ENCODE measurements around the gene ZNF77.
"Not testable (repeated sequence)": the region's sequence is repeated elsewhere in the genome, so short reads cannot be mapped to it uniquely, and the experiment has no call there.

ZNF77 gene

GRCh38 chr19:2970201-2970835 is 25.5 kb upstream of the ZNF77 start:
- no peak for DNase-seq (ENCODE audit: low read depth in 2 of 2)

GRCh38 chr19:2969104-2969504 is 24.3 kb upstream of the ZNF77 start:
- no peak for DNase-seq (ENCODE audit: low read depth in 2 of 2)

GRCh38 chr19:2967972-2968371 is 23.2 kb upstream of the ZNF77 start:
- no peak for DNase-seq (ENCODE audit: low read depth in 2 of 2)

- DNase-seq (ENCODE audit: low read depth in 2 of 2), result no peak
These were observed 20.1 kb upstream of the ZNF77 start for GRCh38 chr19:2964874-2965273.

DNA sequence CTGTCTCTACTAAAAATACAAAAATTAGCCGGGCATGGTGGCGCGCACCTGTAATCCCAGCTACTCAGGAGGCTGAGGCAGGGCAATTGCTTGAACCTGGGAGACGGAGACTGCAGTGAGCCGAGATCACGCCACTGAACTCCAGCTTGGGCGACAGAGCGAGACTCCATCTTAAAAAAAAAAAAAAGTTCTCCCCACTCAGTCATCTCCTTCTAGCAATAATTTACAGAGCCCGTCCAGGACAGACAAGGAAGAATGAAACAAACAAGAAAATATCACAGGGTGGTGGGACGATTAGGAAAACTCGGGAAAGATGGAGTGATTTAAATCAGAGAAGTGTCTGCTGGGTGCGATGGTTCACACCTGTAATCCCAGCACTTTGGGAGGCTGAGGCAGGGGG is 18.9 kb upstream of the ZNF77 start:
- DNase-seq (ENCODE audit: low read depth in 2 of 2), result not testable (repeated sequence)

DNA sequence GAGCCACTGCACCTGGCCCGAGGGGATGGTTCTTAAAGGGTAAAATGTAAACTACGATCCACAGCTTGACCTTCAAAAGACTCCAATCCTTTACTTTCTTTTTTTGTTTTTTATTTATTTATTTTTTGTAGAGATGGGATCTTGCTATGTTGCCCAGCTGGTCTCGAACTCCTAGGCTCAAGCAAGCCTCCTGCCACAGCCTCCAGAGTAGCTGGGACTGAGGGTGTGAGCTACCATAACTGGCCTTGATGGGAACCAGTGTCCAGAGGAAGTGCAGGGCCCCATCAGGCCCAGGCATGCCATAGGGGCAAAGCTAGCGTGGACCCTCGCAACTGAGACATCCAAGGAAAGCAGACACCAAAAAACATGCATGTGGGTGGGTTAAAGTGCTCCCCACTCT is 18.4 kb upstream of the ZNF77 start:
- no peak for DNase-seq (ENCODE audit: low read depth in 2 of 2)

DNA sequence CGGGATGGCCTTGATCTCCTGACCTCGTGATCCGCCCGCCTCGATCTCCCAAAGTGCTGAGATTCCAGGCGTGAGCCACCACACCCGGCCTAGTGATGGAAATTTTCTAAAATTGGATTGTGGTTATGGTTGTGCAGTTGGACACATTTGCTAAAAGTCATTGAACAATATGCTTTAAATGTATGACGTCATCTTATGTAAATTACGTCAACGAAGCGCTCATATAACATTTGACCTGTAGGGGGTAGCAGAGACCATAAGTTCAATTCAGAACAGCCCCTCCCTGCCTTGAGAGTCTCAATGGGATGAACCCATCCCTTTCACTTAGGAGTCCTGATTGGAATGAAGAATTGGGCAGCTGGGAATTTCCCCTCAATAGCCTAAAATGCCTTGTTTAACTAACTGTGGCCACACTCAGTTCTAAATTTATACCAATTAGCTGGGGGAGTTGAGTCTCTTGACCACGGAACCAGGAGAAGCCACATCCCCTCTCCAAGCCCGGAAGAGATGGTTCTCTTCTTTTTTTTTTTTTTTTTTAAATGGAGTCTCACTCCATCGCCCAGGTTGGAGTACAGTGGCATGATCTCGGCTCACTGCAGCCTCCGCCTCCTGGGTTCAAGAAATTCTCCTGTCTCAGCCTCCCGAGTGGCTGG is 17.4 kb upstream of the ZNF77 start:
- DNase-seq (ENCODE audit: low read depth in 2 of 2), result peak in 1 of 2 donors; percentile 24

- no peak for DNase-seq (ENCODE audit: low read depth in 2 of 2)
These were observed 15.3 kb upstream of the ZNF77 start for GRCh38 chr19:2960120-2960519.

- no peak for DNase-seq (ENCODE audit: low read depth in 2 of 2)
These were observed 12.4 kb upstream of the ZNF77 start for GRCh38 chr19:2957160-2957559.

DNA sequence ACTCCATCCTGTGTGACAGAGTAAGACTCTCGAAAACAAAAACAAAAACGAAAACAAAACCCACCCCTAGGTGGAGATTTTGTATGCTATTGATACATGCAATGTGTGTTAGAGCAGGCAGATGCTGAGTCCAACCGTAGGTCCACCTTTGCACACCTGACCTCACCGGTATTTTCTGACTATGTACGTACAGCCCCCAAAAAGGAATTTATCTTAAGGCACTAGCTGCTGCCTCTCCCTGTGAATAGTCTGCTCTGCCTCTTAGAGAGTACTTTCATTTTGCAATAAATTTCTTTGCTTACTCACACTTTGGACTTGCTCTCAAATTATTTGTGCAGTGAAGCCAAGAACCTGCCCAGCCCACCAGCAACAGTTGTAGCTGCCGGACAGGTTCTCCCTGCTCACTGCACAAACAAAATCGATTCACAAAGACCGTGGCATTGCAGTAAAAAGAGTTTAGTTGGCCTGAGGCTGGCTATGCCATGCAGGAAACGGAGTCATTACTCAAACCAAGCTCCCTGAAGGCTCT is 8.2 kb upstream of the ZNF77 start:
- no peak for DNase-seq (ENCODE audit: low read depth in 2 of 2)

DNA sequence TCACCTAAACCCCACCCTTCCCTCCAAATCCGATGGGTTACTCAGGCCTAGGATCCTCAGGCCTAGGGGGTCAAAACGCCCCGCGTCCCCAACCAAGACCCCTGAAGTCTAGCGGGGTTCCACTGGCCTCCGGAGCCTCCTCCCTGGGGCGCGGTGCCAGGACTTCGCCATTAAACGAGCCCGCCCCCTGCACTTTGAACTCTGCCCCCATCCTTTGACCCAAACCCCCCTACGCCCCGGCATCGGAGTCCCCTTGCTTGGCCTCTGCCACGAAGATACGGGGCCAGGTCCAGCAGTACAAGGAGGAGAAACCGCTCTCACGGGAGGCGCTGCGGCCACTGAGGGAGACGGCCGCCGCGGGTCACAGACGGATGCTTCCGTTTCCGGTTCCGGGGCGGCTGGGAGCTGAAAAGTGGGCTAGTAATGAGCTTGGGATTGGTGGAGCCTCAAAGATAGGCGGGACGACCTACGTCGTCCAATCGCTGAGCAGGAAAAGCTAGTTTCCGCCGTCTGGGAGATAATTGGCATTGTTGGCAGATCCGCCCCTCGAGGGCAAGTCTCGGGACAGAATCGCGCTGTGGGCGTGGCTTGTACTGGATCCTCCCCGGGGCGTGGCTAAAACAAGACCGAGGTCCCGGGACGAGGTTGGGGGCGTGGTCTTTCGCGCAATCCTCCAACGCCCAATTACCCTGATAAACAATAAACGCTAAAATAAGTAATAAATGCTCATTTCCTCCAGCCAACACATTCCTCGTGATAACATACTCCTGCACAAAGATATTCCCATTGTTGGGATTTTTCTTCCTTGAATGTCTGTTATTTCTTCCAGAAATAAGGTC is 5.7 kb upstream of the ZNF77 start:
- DNase-seq (ENCODE audit: low read depth in 2 of 2), result peak; percentile 100

DNA sequence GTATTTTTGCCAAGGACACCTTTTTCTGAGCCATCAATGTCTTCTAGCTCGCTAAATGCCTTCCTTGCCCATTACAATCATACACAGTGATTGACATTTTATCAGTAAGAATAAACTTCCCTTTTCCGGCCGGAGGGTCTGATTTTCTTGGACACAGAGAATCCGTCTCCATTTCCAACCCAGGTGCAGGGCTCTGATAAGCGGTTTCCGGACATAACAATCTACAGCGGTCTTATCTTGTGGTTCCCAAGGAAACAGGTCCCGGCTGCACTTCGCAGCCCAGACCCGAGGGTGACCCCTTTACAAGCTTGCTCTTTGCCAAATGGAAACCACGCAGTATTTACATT is 5.1 kb upstream of the ZNF77 start:
- DNase-seq (ENCODE audit: low read depth in 2 of 2), result no peak

GRCh38 chr19:2945575-2946184 is 909 bp upstream of the ZNF77 start:
- no peak for DNase-seq (ENCODE audit: low read depth in 2 of 2)

DNA sequence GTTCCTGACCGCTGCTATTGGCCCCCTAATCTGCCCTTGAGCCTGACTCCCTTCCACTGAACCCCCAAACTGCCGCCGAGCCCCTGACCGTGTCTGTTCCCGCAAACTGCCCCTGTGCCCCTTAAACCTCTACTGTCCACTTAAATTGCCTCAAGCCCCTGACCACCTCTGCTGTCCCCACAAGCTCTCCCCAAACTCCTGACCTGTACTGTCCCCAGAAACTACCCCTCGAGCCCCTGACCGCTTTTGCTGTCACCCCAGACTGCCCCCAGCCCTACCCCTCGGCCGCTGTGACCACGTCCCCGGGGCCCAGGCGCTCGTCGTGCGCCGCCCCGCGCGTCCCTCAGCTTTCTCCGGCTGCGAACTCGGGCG is 382 bp downstream of the ZNF77 start:
- DNase-seq (ENCODE audit: low read depth in 2 of 2), result no peak

GRCh38 chr19:2942928-2943640 is 1.7 kb downstream of the ZNF77 start:
- no peak for DNase-seq (ENCODE audit: low read depth in 2 of 2)

DNA sequence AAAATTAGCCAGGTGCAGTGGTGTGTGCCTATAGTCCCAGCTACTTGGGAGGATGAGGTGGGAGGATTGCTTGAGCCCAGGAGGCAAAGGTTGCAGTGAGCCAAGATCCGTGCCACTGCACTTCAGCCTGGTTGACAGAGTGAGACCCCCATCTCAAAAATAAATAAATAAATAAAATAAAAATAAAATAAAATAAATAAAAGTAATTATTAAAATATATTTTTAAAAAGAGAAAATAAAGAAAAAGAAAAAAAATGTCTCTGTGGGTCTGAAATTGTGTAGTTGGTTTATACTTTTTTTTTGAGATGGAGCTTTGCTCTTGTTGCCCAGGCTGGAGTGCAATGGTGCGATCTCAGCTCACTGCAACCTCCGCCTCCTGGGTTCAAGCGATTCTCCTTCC is 8.9 kb downstream of the ZNF77 start:
- DNase-seq (ENCODE audit: low read depth in 2 of 2), result not testable (repeated sequence)

DNA sequence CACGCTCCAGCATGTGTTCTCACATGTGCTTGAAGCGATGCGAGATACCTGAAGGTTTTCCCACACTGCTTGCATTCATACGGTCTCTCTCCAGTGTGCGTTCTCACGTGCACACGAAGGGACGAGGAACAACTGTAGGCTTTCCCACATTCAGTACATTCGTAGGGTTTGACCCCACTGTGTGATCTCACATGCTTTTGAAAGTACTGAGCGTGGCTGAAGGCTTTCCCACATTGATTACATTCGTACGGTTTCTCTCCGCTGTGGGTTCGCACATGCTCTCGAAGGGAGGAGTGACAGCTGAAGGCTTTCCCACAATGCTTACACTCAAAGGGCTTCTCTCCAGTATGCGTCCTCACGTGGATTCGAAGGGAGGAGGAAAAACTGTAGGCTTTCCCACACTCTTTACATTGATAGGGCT is 11.3 kb downstream of the ZNF77 start:
- DNase-seq (ENCODE audit: low read depth in 2 of 2), result no peak

- no peak for DNase-seq (ENCODE audit: low read depth in 2 of 2)
These were observed 17.7 kb downstream of the ZNF77 start for GRCh38 chr19:2927032-2927430.

GRCh38 chr19:2926341-2927031 is 18.3 kb downstream of the ZNF77 start:
- no peak for DNase-seq (ENCODE audit: low read depth in 2 of 2)

DNA sequence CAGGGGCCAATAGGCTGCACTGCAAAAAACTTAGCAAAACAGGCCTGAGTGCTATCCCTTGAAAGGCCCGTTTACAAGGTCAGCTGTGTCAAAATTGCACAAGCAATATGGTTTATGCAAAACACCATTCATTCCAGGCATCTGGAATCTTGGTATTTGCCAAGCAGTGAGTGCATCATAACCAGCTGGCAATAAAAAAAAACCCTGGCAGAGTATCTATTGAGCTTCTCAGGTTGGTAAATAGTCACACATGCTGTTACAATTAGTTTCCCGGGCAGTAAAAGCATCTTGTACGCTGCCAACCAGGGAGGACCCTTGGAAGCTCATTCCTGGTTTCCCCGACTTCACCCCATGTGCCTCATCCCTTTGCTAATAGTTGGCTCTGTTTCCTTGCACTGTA is 21.3 kb downstream of the ZNF77 start:
- no peak for DNase-seq (ENCODE audit: low read depth in 2 of 2)

DNA sequence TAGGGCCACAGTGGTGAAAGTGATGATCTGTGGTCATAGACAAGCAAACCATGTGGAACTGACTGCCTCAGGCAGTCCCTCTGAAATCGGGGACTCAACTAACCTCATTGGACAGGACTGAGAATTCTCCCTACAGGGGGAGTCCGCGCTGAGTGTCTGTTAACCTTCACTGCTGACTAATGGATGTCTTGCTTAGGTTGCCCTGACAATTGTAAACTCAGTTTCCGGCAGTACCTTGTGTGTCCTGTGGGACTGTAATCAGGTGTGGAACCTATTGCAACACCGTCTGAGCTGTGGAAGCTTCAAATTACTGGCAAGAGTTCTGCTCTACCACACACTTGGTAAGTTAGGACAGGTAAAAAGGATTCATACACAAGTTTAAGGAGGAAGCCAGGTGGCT is 21.8 kb downstream of the ZNF77 start:
- DNase-seq (ENCODE audit: low read depth in 2 of 2), result no peak

All from stimulated activated CD4-positive, alpha-beta T cell treated with anti-CD3 and anti-CD28 coated beads, Interleukin-4, amount 100 ng/mL, for 48 hours (primary cell).